Measurements from ENCODE around the gene NGB. TPM values are rescaled to one million over a fixed set of nuclear protein-coding genes. Genes with fewer than 3 reads are reported as not detected.

Gene NGB
- total RNA-seq, 4 donors from 2014 or later = 0.64 to 1.4 TPM; not detected in 2

DNA sequence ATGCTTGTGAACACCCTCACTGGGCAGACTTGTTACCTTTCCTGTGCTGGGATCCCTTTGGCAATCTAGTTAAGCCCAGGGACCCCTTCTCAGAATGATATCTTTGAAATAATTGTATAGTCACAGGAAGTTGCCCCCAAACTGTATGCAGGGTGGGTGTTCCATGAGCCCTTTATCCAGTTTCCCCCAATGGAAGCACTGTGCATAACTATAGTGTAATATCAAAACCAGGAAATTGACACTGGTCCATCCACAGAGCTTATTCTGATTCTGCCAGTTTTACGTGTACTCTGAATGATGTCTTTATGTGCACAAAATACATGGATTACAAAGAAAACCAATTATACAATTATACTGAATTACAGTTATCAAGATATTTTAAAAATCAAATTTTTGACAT, 24.2 kb downstream of the NGB start:
- Histone ChIP-seq H3K36me3 (no peaks in the 10 kb centered on the region), H3K27me3 (no peaks in the 10 kb centered on the region), H3K4me3 (no peak overlapping the region), H3K4me1 (no peaks in the 10 kb centered on the region), H3K27ac (no peak overlapping the region), H3K9me3 (no peaks in the 10 kb centered on the region)
- no peak for DNase-seq
- 88 to 100% methylated on average over 1 of the region's 1 CpG for WGBS, 2 donors (ENCODE audit: low coverage in 1 of 2)
- TF ChIP-seq, protein P1, sequence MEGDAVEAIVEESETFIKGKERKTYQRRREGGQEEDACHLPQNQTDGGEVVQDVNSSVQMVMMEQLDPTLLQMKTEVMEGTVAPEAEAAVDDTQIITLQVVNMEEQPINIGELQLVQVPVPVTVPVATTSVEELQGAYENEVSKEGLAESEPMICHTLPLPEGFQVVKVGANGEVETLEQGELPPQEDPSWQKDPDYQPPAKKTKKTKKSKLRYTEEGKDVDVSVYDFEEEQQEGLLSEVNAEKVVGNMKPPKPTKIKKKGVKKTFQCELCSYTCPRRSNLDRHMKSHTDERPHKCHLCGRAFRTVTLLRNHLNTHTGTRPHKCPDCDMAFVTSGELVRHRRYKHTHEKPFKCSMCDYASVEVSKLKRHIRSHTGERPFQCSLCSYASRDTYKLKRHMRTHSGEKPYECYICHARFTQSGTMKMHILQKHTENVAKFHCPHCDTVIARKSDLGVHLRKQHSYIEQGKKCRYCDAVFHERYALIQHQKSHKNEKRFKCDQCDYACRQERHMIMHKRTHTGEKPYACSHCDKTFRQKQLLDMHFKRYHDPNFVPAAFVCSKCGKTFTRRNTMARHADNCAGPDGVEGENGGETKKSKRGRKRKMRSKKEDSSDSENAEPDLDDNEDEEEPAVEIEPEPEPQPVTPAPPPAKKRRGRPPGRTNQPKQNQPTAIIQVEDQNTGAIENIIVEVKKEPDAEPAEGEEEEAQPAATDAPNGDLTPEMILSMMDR (IDR thresholded peaks at IDR 0.05) = no peak
- TF ChIP-seq EP300 (IDR thresholded peaks at IDR 0.05; ENCODE audit: low read depth) (no peak), POLR2AphosphoS5 (IDR thresholded peaks at IDR 0.05) (no peak), POLR2A (IDR thresholded peaks at IDR 0.05) (no peak)
- intact Hi-C loops (cut with DNase I; ENCODE audit: low total_unique reads) = no loop called here
- in situ Hi-C loops (cut with MboI; ENCODE audit: low pct_ligation_motif_present in 1 of 4, low pct_unique_long_range_greater_than_20kb in 1 of 4, low sequenced_read_pairs in 3 of 4) = no loop called here

DNA sequence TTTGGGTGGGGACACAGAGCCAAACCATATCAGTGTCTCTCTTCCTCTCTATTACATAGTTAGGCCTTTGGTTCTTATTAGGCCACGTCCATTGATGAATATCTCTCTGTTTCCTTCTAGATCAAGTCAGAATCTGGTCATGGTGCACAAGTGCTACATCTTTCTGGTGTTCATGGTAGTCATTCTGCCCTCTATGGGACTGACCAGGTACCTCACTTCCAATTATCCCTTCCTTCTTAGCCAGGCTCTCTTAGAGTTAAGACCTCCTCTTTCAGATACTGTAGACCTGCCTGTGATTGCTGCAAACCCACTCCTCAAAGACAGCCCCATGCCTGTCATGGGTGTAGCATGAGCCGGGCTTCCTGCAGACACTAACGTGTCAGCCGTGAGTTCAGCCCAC, 25.2 kb downstream of the NGB start:
- H3K4me3 ChIP-seq = no peak overlapping the region
- no peaks in the 10 kb centered on the region for H3K4me1 ChIP-seq
- intact Hi-C loops (cut with DNase I; ENCODE audit: low total_unique reads) = no loop called here
- no peaks in the 10 kb centered on the region for H3K27me3 ChIP-seq
- no peak for TF ChIP-seq POLR2AphosphoS5 (IDR thresholded peaks at IDR 0.05)
- TF ChIP-seq, protein P1 (IDR thresholded peaks at IDR 0.05) = no peak
- TF ChIP-seq POLR2A (IDR thresholded peaks at IDR 0.05) = no peak
- TF ChIP-seq EP300 (IDR thresholded peaks at IDR 0.05; ENCODE audit: low read depth) = no peak
- no peak for DNase-seq
- in situ Hi-C loops (cut with MboI; ENCODE audit: low pct_ligation_motif_present in 1 of 4, low pct_unique_long_range_greater_than_20kb in 1 of 4, low sequenced_read_pairs in 3 of 4) = no loop called here
- no peaks in the 10 kb centered on the region for H3K36me3 ChIP-seq
- WGBS, 2 donors (ENCODE audit: low coverage in 1 of 2) = 86 to 87% methylated on average over 4 of the region's 4 CpGs
- H3K9me3 ChIP-seq = no peaks in the 10 kb centered on the region
- H3K27ac ChIP-seq = no peak overlapping the region

DNA sequence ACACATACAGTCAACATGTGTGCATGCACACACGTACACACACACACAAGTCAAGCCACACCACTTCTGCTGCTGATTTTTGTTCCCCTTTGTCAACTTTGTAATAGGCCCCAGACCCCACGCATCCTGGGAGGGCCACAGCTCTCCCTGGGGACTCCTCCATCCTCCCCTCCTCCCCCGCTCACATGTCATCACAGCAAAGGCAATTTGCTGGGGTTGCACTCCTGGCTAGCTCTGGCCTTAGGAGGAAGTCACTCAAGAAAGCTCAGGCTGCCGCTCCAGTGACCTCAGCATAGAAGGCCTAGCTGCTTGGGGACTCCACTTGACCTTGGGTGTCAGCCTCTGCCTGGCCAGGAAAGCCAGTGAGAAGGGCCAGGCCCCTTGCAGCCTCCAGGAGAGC, 27.2 kb downstream of the NGB start:
- WGBS, 2 donors (ENCODE audit: low coverage in 1 of 2) = 72 to 90% methylated on average over 2 to 4 of the region's 4 CpGs
- Histone ChIP-seq H3K27ac (no peak overlapping the region), H3K9me3 (no peaks in the 10 kb centered on the region), H3K4me1 (no peaks in the 10 kb centered on the region), H3K4me3 (no peak overlapping the region), H3K36me3 (no peaks in the 10 kb centered on the region), H3K27me3 (no peaks in the 10 kb centered on the region)
- DNase-seq = no peak
- TF ChIP-seq POLR2A (IDR thresholded peaks at IDR 0.05) (no peak), EP300 (IDR thresholded peaks at IDR 0.05; ENCODE audit: low read depth) (no peak), POLR2AphosphoS5 (IDR thresholded peaks at IDR 0.05) (no peak)
- TF ChIP-seq, protein P1 (IDR thresholded peaks at IDR 0.05) = no peak
- in situ Hi-C loops (cut with MboI; ENCODE audit: low pct_ligation_motif_present in 1 of 4, low pct_unique_long_range_greater_than_20kb in 1 of 4, low sequenced_read_pairs in 3 of 4) = no loop called here
- intact Hi-C loops (cut with DNase I; ENCODE audit: low total_unique reads) = no loop called here

DNA sequence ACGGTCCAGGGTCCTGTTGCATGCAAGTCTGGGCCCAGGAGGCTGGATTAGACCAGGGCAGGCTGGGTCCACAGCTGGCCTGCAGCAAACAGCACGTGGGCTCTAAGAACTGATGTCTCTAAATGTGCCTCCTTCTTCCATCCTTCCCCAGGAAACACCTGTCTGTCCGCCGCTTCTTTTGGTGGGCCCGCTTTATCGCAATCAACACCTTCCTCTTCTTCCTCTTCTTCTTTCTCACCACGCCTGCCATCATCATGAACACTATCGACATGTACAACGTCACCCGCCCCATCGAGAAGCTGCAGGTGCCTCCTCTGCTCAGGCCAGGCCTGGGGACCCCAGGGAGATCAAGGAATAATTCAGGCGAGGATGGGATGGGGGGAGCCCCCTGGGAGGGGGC, 28.3 kb downstream of the NGB start:
- 75 to 84% methylated on average over 7 to 12 of the region's 12 CpGs for WGBS, 2 donors (ENCODE audit: low coverage in 1 of 2)
- Histone ChIP-seq H3K27me3 (no peaks in the 10 kb centered on the region), H3K36me3 (no peaks in the 10 kb centered on the region), H3K4me1 (no peaks in the 10 kb centered on the region), H3K27ac (no peak overlapping the region), H3K4me3 (no peak overlapping the region), H3K9me3 (no peaks in the 10 kb centered on the region)
- in situ Hi-C loops (cut with MboI; ENCODE audit: low pct_ligation_motif_present in 1 of 4, low pct_unique_long_range_greater_than_20kb in 1 of 4, low sequenced_read_pairs in 3 of 4) = no loop called here
- intact Hi-C loops (cut with DNase I; ENCODE audit: low total_unique reads) = no loop called here
- TF ChIP-seq EP300 (IDR thresholded peaks at IDR 0.05; ENCODE audit: low read depth) = no peak
- TF ChIP-seq POLR2A (IDR thresholded peaks at IDR 0.05) = no peak
- TF ChIP-seq, protein P1 (IDR thresholded peaks at IDR 0.05) = no peak
- TF ChIP-seq POLR2AphosphoS5 (IDR thresholded peaks at IDR 0.05) = no peak
- no peak for DNase-seq

All from transverse colon (tissue), 4 donors.